T-helper 1 cell treated with Interleukin-12 subunit alpha and Interleukin-12 subunit beta and Interleukin-4 antibody, amounts not matched to agents 30 μg/mL and 1 μg/mL, for 36 hours (primary cell): ENCODE results near the gene PLP2.

Experiments used
- H3K27ac Mint-ChIP-seq: one replicate; pipeline ENCODE4 v1.8.0; 2021; ENCODE audit warnings: mild to moderate bottlenecking, mixed read lengths
- H3K27me3 Mint-ChIP-seq: one replicate; pipeline ENCODE4 v1.8.0; 2021; ENCODE audit warnings: low read depth, mixed read lengths
- H3K36me3 Mint-ChIP-seq: one replicate; pipeline ENCODE4 v1.8.0; 2021; ENCODE audit warnings: low read depth, mixed read lengths
- H3K4me1 Mint-ChIP-seq: one replicate; pipeline ENCODE4 v1.8.0; 2021; ENCODE audit warnings: low read depth, mixed read lengths
- H3K4me3 Mint-ChIP-seq: one replicate; pipeline ENCODE4 v1.8.0; 2021; ENCODE audit warnings: mild to moderate bottlenecking, moderate library complexity, mixed read lengths
- H3K9me3 Mint-ChIP-seq: one replicate; pipeline ENCODE4 v1.8.0; 2021; ENCODE audit warnings: mixed read lengths

PLP2 gene

DNA sequence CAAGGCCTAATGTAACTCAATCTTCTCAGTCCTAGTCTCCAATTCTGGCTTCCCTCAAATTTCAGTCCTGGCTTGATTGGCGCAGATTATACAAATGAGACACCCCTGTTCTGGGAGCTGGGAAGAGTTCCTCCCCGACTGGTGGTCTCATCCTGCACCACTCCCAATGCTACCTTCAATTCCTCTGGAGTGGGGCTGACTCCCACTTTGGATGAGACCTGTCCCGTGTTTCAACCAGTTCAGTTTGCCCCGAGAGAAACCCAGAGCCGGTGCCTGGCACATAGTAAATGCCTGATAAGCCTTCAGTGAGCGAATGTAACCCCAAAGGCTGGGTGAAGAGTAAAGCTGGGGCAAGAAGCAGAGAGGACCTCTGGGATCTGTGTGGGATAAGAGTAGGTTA is 32.3 kb downstream of the PLP2 start:
- no peak overlapping the region for H3K27ac Mint-ChIP-seq
- no peaks in the 10 kb centered on the region for H3K36me3 Mint-ChIP-seq
- H3K27me3 Mint-ChIP-seq: peaks cover 4% of the 10 kb centered on the region
- peaks cover 5% of the 10 kb centered on the region for H3K4me1 Mint-ChIP-seq
- H3K4me3 Mint-ChIP-seq: no peak overlapping the region
- H3K9me3 Mint-ChIP-seq: no peaks in the 10 kb centered on the region

GRCh38 chrX:49204709-49205108 is 33.0 kb downstream of the PLP2 start:
- no peaks in the 10 kb centered on the region for H3K9me3 Mint-ChIP-seq
- H3K27me3 Mint-ChIP-seq: peaks cover 4% of the 10 kb centered on the region
- no peak overlapping the region for H3K4me3 Mint-ChIP-seq
- H3K4me1 Mint-ChIP-seq: peaks cover 5% of the 10 kb centered on the region
- no peak overlapping the region for H3K27ac Mint-ChIP-seq
- H3K36me3 Mint-ChIP-seq: no peaks in the 10 kb centered on the region

- peaks cover 4% of the 10 kb centered on the region for H3K27me3 Mint-ChIP-seq
- H3K4me1 Mint-ChIP-seq: peaks cover 5% of the 10 kb centered on the region
- H3K36me3 Mint-ChIP-seq: no peaks in the 10 kb centered on the region
- H3K27ac Mint-ChIP-seq: no peak overlapping the region
- no peaks in the 10 kb centered on the region for H3K9me3 Mint-ChIP-seq
- no peak overlapping the region for H3K4me3 Mint-ChIP-seq
Observed at GRCh38 chrX:49205443-49205842, 33.7 kb downstream of the PLP2 start.

DNA sequence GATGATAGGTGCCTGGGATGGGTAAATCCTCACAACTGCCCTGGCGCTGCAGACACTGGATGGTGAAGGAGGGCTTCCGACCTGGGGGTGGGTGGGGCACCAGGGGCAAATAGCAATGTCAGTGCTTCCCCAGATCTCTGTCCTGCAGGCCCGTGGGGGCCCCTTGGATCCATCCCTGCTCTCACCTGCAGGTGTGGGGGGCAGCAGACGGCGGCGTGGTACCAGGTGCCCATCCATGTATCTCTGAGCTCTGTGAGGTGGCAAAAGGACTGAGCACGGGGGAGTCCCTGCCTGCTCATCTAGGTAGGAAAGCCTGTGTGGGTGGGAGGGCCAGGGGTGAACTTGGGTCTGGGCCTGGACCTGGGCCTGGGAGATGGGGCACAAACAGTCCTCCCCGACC is 34.8 kb downstream of the PLP2 start:
- Mint-ChIP-seq H3K36me3 (no peaks in the 10 kb centered on the region), H3K4me1 (peaks cover 3% of the 10 kb centered on the region), H3K9me3 (no peaks in the 10 kb centered on the region), H3K4me3 (no peak overlapping the region), H3K27me3 (peaks cover 4% of the 10 kb centered on the region), H3K27ac (no peak overlapping the region)

GRCh38 chrX:49208399-49208798 is 36.7 kb downstream of the PLP2 start:
- H3K36me3 Mint-ChIP-seq: no peaks in the 10 kb centered on the region
- no peak overlapping the region for H3K4me3 Mint-ChIP-seq
- peaks cover 4% of the 10 kb centered on the region for H3K27me3 Mint-ChIP-seq

DNA sequence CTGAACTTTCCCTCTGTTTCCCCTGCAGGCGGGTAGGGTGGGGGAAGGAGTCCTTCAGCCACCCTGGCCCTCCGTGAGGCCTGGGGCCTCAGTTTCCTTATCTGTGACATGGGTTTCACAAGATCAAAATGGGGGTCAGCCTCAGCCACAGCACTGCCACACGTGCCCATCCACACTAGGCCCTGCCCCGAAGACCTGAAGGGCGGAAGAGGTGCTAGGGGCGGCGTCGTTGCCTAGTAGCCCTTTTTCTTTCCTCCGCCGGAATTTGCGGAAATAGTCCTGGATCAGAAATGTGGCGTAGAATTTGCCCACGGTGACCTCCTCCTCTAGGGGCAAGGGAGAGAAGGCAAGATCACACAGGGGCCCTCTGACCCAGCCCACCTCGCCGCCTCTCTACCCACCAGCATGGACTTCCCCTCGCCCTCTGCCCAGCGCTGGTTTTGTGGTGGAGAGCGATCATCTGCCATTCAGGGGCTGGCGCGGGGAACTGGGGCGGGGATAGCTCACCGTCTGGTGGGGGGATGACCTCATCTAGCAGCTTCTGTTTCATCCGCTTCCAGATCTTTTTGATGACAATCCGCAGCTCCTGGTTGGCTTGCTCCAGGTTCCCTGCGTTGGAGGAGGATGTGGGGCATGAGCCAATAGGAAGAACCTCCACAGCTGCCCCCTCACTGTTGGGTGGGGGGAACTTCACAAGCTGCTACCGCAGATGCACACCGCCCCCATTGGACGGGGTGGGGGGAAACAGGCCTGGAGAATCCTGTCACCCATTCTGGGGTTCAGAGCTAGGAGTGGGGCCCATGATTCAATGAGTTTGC is 37.9 kb downstream of the PLP2 start:
- Mint-ChIP-seq H3K9me3 (no peaks in the 10 kb centered on the region), H3K27me3 (no peaks in the 10 kb centered on the region), H3K27ac (no peak overlapping the region), H3K4me3 (no peak overlapping the region), H3K4me1 (no peaks in the 10 kb centered on the region), H3K36me3 (no peaks in the 10 kb centered on the region)

More at GRCh38 chrX:49208399-49208798, 36.7 kb downstream of the PLP2 start:
- Mint-ChIP-seq H3K9me3 (no peaks in the 10 kb centered on the region), H3K4me1 (no peaks in the 10 kb centered on the region), H3K27ac (no peak overlapping the region)

GRCh38 chrX:49210406-49210805 is 38.7 kb downstream of the PLP2 start:
- Mint-ChIP-seq H3K27me3 (no peaks in the 10 kb centered on the region), H3K9me3 (no peaks in the 10 kb centered on the region), H3K36me3 (no peaks in the 10 kb centered on the region), H3K4me3 (no peak overlapping the region), H3K27ac (no peak overlapping the region), H3K4me1 (no peaks in the 10 kb centered on the region)

- Mint-ChIP-seq H3K27me3 (no peaks in the 10 kb centered on the region), H3K27ac (no peak overlapping the region), H3K4me1 (no peaks in the 10 kb centered on the region), H3K9me3 (no peaks in the 10 kb centered on the region), H3K4me3 (no peak overlapping the region), H3K36me3 (no peaks in the 10 kb centered on the region)
Observed at GRCh38 chrX:49211074-49211473, 39.4 kb downstream of the PLP2 start.

- Mint-ChIP-seq H3K4me1 (no peaks in the 10 kb centered on the region), H3K9me3 (no peaks in the 10 kb centered on the region), H3K27me3 (no peaks in the 10 kb centered on the region), H3K36me3 (no peaks in the 10 kb centered on the region), H3K27ac (no peak overlapping the region), H3K4me3 (no peak overlapping the region)
Observed at GRCh38 chrX:49212209-49212608, 40.5 kb downstream of the PLP2 start.

GRCh38 chrX:49212861-49213260 is 41.2 kb downstream of the PLP2 start:
- Mint-ChIP-seq H3K9me3 (no peaks in the 10 kb centered on the region), H3K4me3 (no peak overlapping the region), H3K4me1 (no peaks in the 10 kb centered on the region), H3K27ac (no peak overlapping the region), H3K36me3 (no peaks in the 10 kb centered on the region), H3K27me3 (no peaks in the 10 kb centered on the region)

DNA sequence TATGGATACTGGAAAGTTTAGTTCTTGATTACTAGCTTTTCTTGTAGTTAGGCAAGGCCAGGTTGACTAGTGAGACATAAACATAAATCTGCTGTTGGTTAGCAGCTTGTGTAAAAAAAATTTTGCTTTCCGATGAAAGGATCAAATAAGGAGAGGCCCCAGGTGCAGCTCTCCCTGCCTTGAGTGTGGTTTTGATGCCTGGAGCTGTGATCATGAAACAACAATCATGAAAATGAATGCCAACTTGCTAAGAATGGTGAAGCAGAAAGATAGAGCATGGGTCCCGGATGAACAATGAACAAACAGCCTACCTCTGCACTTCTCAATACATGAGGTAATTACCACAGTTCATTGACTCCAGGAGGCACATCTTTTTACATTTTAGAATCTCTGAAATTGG is 42.7 kb downstream of the PLP2 start:
- no peak overlapping the region for H3K27ac Mint-ChIP-seq
- H3K4me1 Mint-ChIP-seq: no peaks in the 10 kb centered on the region
- H3K27me3 Mint-ChIP-seq: no peaks in the 10 kb centered on the region
- H3K4me3 Mint-ChIP-seq: no peak overlapping the region
- H3K9me3 Mint-ChIP-seq: no peaks in the 10 kb centered on the region
- no peaks in the 10 kb centered on the region for H3K36me3 Mint-ChIP-seq

DNA sequence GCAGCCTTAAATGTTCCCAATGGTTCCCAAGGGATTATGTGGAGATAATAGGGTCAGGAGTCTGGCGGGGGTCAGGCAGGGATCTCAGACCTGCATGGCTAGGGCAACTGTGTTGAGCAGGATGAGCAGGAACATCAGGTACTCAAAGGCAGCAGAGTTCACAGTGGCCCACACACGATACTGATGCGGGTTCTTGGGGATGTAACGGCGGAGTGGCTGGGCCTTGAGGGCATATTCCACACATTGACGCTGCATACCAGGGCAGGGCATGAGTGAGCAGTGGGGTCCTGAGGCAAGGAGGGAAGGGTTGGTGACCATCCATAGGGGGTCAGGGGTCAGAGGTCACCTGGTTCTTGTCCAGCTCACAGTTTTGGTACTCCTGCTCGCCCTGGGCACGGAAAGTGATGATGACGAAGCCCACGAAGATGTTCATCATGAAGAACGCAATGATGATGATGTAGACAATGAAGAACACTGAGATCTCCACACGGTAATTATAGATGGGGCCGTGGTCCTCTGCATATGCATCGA is 43.4 kb downstream of the PLP2 start:
- Mint-ChIP-seq H3K27ac (no peak overlapping the region), H3K9me3 (no peaks in the 10 kb centered on the region), H3K36me3 (no peaks in the 10 kb centered on the region), H3K4me3 (no peak overlapping the region), H3K27me3 (no peaks in the 10 kb centered on the region), H3K4me1 (no peaks in the 10 kb centered on the region)

GRCh38 chrX:49220100-49220499 is 48.4 kb downstream of the PLP2 start:
- Mint-ChIP-seq H3K36me3 (no peaks in the 10 kb centered on the region), H3K4me1 (peaks cover 1% of the 10 kb centered on the region), H3K27ac (no peak overlapping the region), H3K4me3 (no peak overlapping the region), H3K27me3 (no peaks in the 10 kb centered on the region), H3K9me3 (no peaks in the 10 kb centered on the region)

DNA sequence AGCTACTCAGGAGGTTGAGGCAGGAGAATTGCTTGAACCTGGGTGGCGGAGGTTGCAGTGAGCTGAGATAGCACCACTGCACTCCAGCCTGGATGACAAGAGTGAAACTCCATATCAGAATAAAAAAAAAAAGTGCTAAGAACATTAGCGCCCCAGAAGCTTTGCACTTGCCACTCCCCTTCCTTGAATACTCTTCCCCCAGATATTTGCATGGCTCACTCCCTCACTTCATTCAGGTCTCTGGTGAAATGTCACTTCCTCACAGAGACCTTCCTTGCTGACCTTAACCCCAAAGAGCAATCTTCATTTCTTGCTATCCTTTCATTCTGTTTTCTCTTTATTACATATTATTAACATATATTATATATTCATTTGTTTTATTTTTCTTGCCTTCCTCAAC is 50.2 kb downstream of the PLP2 start:
- no peaks in the 10 kb centered on the region for H3K36me3 Mint-ChIP-seq
- peaks cover 1% of the 10 kb centered on the region for H3K4me1 Mint-ChIP-seq
- H3K4me3 Mint-ChIP-seq: no peak overlapping the region
- H3K9me3 Mint-ChIP-seq: no peaks in the 10 kb centered on the region
- no peaks in the 10 kb centered on the region for H3K27me3 Mint-ChIP-seq
- H3K27ac Mint-ChIP-seq: no peak overlapping the region
